Lung (tissue), 12 donors: ENCODE measurements around the gene DCUN1D3. TPM values are rescaled to one million over a fixed set of nuclear protein-coding genes. Genes with fewer than 3 reads are reported as not detected.
"Not testable (repeated sequence)": the region's sequence is repeated elsewhere in the genome, so short reads cannot be mapped to it uniquely, and the experiment has no call there.

Source experiments
- ATAC-seq: fragments of 200-7000 bp; cut with Tn5 transposase; one replicate; pipeline ENCODE4 v1.9.1; 2020; ENCODE audit warnings: moderate number of reproducible peaks; ENCODE audit not compliant: insufficient read depth, low FRiP score
- DNase-seq, 3 donors: peaks; one replicate each; pipeline ENCODE4 v3.0.0-alpha.2; 2013 to 2017
- H3K27ac ChIP-seq, 2 donors: one replicate each; pipeline ENCODE4 v1.5.1; 2013; ENCODE audit warnings: mild to moderate bottlenecking in 2 of 2, moderate library complexity in 2 of 2, control low read depth in 1 of 2, inconsistent platforms in 1 of 2, low read depth in 1 of 2, low read length in 1 of 2
- H3K27me3 ChIP-seq, 3 donors: one replicate each; pipeline ENCODE4 v1.5.1; 2013; ENCODE audit warnings: low read length in 2 of 3; ENCODE audit not compliant: control insufficient read depth in 3 of 3, insufficient read depth in 3 of 3
- H3K36me3 ChIP-seq, 4 donors: one replicate each; pipeline ENCODE4 v1.5.1; 2013; ENCODE audit warnings: low read length in 4 of 4, mild to moderate bottlenecking in 1 of 4, moderate library complexity in 1 of 4; ENCODE audit not compliant: control insufficient read depth in 4 of 4, insufficient read depth in 4 of 4
- H3K4me1 ChIP-seq, 5 donors: one replicate each; pipeline ENCODE4 v1.5.1; 2013; ENCODE audit warnings: low read length in 5 of 5, mild to moderate bottlenecking in 2 of 5, moderate library complexity in 1 of 5; ENCODE audit not compliant: control insufficient read depth in 5 of 5, insufficient read depth in 5 of 5
- H3K4me3 ChIP-seq: one replicate; pipeline ENCODE4 v1.5.1; 2013; ENCODE audit warnings: mild to moderate bottlenecking, control low read depth, moderate library complexity
- H3K9ac ChIP-seq, 2 donors: one replicate each; pipeline ENCODE4 v1.5.1; 2013; ENCODE audit warnings: low read length in 2 of 2, control low read depth in 1 of 2; ENCODE audit not compliant: insufficient read depth in 1 of 2
- H3K9me3 ChIP-seq, 4 donors: one replicate each; pipeline ENCODE4 v1.5.1; 2013; ENCODE audit warnings: low read length in 3 of 4, mild to moderate bottlenecking in 1 of 4, moderate library complexity in 1 of 4; ENCODE audit not compliant: control insufficient read depth in 4 of 4, insufficient read depth in 3 of 4
- CTCF ChIP-seq: IDR thresholded peaks from 2 replicates; pipeline ENCODE4 v1.5.1; 2012; ENCODE audit warnings: mild to moderate bottlenecking; ENCODE audit errors: control extremely low read depth, extremely low read depth
- WGBS, 2 donors: extraction: QIAGEN DNeasy Blood & Tissue Kit; methylation state at CpG; one replicate each; pipeline ENCODE4 v1.1.7; 2013; 5-methylcytosine and 5-hydroxymethylcytosine counted together
- polyA plus RNA-seq, 2 donors: library from polyadenylated mRNA; stranded (reverse); fragments of 200-250 nt; gene quantifications; one replicate each; pipeline ENCODE4 v1.2.1, GENCODE V29; 2013
- total RNA-seq, 2 donors: library from RNA; depleted of rRNA in 1 of 2; stranded (reverse); fragments of >200 nt in 1 of 2; gene quantifications; one replicate each; pipeline ENCODE4 v1.2.1, GENCODE V29; 2014 to 2021
- donor health status: control.
- donor health status: control.
- donor health status: Bipolar disorder and iron deficiency.
- donor health status: healthy.
- donor health status: DM: yes; HTN: yes; CAD: no.

DCUN1D3 gene
- total and polyA plus RNA-seq, 4 donors: 6.1 to 27.8 (median 9.4) TPM

DNA sequence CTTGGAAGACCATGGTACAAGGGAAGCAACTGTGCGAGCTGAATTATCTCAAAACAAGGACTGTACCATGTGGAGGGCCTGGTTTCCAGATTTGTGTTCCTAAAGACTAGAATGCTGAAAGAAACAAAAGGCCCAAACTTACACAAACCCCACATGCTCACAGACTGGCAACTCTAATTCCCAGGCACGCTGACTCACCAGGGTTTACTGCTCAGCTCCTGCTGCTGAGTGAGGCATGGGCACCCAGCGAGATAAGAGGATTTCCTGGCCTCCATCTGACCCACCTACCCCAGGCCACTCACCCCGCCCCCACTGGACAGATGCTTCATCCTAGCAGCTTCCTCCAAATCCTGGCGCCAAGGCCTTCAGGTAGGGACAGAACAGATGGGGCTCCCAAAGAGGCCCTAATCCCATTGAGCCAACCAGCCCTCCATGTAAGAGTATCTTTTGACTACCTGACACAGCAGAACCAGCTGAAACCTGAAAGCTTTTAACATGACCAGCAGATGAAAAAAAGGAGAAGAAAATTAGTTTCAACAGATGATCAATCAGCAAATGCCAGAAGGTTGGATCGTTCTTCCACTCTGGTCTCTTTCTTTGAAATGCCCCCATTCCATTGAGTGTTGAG, 33.9 kb downstream of the DCUN1D3 start:
- peak overlapping the region in 1 of 2 donors; percentile 23 for H3K9ac ChIP-seq
- WGBS, 2 donors: 71 to 73% methylated on average over 6 of the region's 6 CpGs
- H3K9me3 ChIP-seq: peaks cover 0 to 4% (median 0%) of the 10 kb centered on the region in 4 donors
- H3K27me3 ChIP-seq: no peaks in the 10 kb centered on the region
- peaks cover 6 to 57% (median 53%) of the 10 kb centered on the region in 5 donors for H3K4me1 ChIP-seq
- peaks cover 4 to 10% (median 6%) of the 10 kb centered on the region in 4 donors for H3K36me3 ChIP-seq
- H3K27ac ChIP-seq: peak overlapping the region in 1 of 2 donors; percentile 47
- ATAC-seq (peak; percentile 8), DNase-seq (no peak)
- TF ChIP-seq CTCF: no peak
- H3K4me3 ChIP-seq: no peak overlapping the region

DNA sequence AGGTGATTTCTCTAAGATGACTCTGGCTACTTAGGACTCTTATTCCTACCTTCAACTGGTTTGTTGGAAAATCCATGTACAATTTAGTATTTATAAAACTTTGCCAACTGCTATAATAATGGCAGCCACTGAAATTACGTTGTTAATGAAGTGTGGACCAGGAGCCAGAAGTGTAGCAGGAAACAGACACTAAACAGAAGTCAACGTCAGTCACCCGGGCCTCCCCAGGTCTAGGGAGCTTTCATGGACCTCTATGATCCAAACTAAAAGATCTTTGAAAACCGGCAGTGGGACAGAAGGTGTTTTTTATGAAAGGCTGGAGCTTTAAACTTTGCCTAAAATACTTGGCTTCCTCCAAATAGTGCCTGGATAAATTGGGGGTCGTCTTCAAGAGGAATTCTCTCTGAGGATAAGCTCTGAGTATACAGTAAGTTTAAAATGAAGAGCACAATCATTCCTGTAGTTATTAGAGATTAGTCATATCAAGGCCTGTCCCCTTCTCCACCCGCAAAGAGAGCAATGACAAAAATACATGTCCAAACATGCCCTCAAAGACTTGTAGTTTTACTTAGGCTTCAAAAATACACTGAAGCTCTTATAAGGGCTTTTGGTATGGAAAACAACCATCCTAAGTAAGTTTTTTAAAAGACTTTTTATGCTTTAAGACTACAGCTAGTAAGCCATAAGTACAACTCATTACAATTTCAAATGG, 34.6 kb downstream of the DCUN1D3 start:
- peaks cover 0 to 50% (median 46%) of the 10 kb centered on the region in 5 donors for H3K4me1 ChIP-seq
- WGBS, 2 donors: 65 to 78% methylated on average over 6 of the region's 6 CpGs

DNA sequence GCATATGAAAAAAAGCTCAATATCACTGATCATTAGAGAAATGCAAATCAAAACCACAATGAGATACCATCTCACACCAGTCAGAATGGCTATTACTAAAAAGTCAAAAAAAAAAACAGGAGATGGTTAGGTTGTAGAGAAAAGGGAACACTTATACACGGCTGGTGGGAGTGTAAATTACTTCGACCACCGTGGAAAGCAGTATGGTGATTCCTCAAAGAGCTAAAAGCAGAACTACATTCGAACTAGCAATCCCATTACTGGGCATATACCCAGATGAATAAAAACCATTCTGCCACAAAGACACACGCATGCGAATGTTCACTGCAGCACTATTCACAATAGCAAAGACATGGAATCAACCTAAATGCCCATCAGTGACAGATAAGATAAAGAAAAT, 35.8 kb downstream of the DCUN1D3 start:
- not testable (repeated sequence) for H3K4me3 ChIP-seq, H3K9me3 ChIP-seq, H3K27me3 ChIP-seq, DNase-seq, H3K9ac ChIP-seq, ATAC-seq, H3K27ac ChIP-seq
- 62 to 86% methylated on average over 6 of the region's 6 CpGs for WGBS, 2 donors
- H3K4me1 ChIP-seq: peaks cover 0 to 55% (median 36%) of the 10 kb centered on the region in 5 donors
- H3K36me3 ChIP-seq: peaks cover 10 to 21% (median 17%) of the 10 kb centered on the region in 4 donors

More for the DNA sequence above, 34.6 kb downstream of the DCUN1D3 start:
- H3K9ac ChIP-seq: peak overlapping the region in 1 of 2 donors; percentile 23
- TF ChIP-seq CTCF: no peak
- no peak for ATAC-seq
- peak overlapping the region; percentile 36 to 47 for H3K27ac ChIP-seq
- no peaks in the 10 kb centered on the region for H3K27me3 ChIP-seq
- peaks cover 0 to 4% (median 0%) of the 10 kb centered on the region in 4 donors for H3K9me3 ChIP-seq
- DNase-seq: no peak
- peaks cover 4 to 13% (median 11%) of the 10 kb centered on the region in 4 donors for H3K36me3 ChIP-seq
- H3K4me3 ChIP-seq: no peak overlapping the region
